DOHH2 (cell line): ENCODE data around the gene SLC38A1.

Source experiments
- H3F3A ChIP-seq: fragments of 200-600 bp; sonication (generic), shearing (Covaris generic); 2 replicates; pipeline ENCODE4 v1.6.0; 2016; ENCODE audit warnings: antibody characterized with exemption, mild to moderate bottlenecking; ENCODE audit not compliant: control insufficient read depth, insufficient read depth
- H3K27ac ChIP-seq: fragments of 200-600 bp; sonication (generic); 2 replicates; pipeline ENCODE4 v1.5.1; 2014; ENCODE audit warnings: low read depth, mild to moderate bottlenecking, low read length, moderate library complexity
- H3K27me3 ChIP-seq: fragments of 200-600 bp; sonication (generic); 2 replicates; pipeline ENCODE4 v1.6.1; 2014; ENCODE audit warnings: mild to moderate bottlenecking, low read length, mixed read lengths; ENCODE audit not compliant: control insufficient read depth
- H3K36me3 ChIP-seq: fragments of 200-600 bp; sonication (generic); 2 replicates; pipeline ENCODE4 v1.6.1; 2014; ENCODE audit warnings: mild to moderate bottlenecking, low read length, moderate library complexity, mixed read lengths; ENCODE audit not compliant: control insufficient read depth
- H3K4me1 ChIP-seq: fragments of 200-600 bp; sonication (generic); 2 replicates; pipeline ENCODE4 v1.6.1; 2014; ENCODE audit warnings: mild to moderate bottlenecking, low read length, mixed read lengths; ENCODE audit not compliant: control insufficient read depth
- H3K4me2 ChIP-seq: fragments of 200-600 bp; sonication (generic); 2 replicates; pipeline ENCODE4 v1.6.0; 2014; ENCODE audit warnings: mild to moderate bottlenecking, low read length, moderate library complexity
- H3K4me3 ChIP-seq: fragments of 200-600 bp; sonication (generic); 2 replicates; pipeline ENCODE4 v1.5.1; 2014; ENCODE audit warnings: mild to moderate bottlenecking, low read length, mixed read lengths
- H3K79me2 ChIP-seq: fragments of 200-600 bp; sonication (generic); 2 replicates; pipeline ENCODE4 v1.6.1; 2014; ENCODE audit warnings: mild to moderate bottlenecking, low read length, mixed read lengths; ENCODE audit not compliant: control insufficient read depth
- H3K9me2 ChIP-seq: fragments of 200-600 bp; sonication (generic); replicated peaks from 2 replicates; pipeline ENCODE4 v1.6.1; 2014; ENCODE audit warnings: mild to moderate bottlenecking, low read length, mixed read lengths; ENCODE audit not compliant: control insufficient read depth
- H3K9me3 ChIP-seq: fragments of 200-600 bp; sonication (generic); 2 replicates; pipeline ENCODE4 v1.6.1; 2014; ENCODE audit warnings: antibody characterized with exemption, low read length, mixed read lengths; ENCODE audit not compliant: control insufficient read depth, insufficient read depth
- H4K20me1 ChIP-seq: fragments of 200-600 bp; sonication (generic); 2 replicates; pipeline ENCODE4 v1.6.0; 2014; ENCODE audit warnings: low read depth, mild to moderate bottlenecking, antibody characterized with exemption, low read length, moderate library complexity; ENCODE audit not compliant: control insufficient read depth, insufficient read depth
- EZH2phosphoT487 ChIP-seq: fragments of 200-600 bp; sonication (generic); IDR thresholded peaks from 2 replicates; pipeline ENCODE4 v1.6.1; 2017; ENCODE audit warnings: borderline replicate concordance, mild to moderate bottlenecking, antibody characterized with exemption, low read length, moderate library complexity, mixed read lengths
- TF ChIP-seq, protein P1 (sequence below): fragments of 200-600 bp; sonication (generic); IDR thresholded peaks from one replicate; pipeline ENCODE4 v1.5.1; 2014; ENCODE audit warnings: antibody characterized with exemption, mild to moderate bottlenecking, low read depth, low read length; ENCODE audit not compliant: poor library complexity, severe bottlenecking

Gene SLC38A1

DNA sequence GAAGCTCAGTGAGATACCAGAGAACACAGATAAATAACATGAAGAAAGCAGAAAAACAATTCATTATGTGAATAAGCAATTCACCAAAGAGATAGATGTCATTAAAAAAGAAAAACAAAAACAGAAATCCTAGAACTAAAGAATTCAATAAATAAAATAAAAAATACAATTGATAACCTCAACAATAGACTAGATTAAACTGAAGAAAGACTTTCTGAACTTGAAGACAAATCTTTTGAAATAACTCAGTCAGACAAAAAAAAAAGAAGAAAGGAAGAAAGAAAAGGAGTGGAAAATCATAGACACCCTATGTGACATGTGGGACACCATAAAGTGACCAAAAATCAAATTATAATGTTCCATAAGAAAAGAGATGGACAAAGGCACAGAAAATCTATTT, 14.0 kb upstream of the SLC38A1 start:
- Histone ChIP-seq H3K4me1 (no peaks in the 10 kb centered on the region), H3K27me3 (no peaks in the 10 kb centered on the region), H3K79me2 (no peaks in the 10 kb centered on the region), H3K4me2 (no peak overlapping the region), H3F3A (peaks cover 6% of the 10 kb centered on the region), H3K36me3 (no peaks in the 10 kb centered on the region), H3K4me3 (no peak overlapping the region), H3K9me3 (peaks cover 20% of the 10 kb centered on the region; the same call in 1 of the 2 replicates), H4K20me1 (no peaks in the 10 kb centered on the region), H3K27ac (no peak overlapping the region), H3K9me2 (no peaks in the 10 kb centered on the region)
- TF ChIP-seq, protein P1, sequence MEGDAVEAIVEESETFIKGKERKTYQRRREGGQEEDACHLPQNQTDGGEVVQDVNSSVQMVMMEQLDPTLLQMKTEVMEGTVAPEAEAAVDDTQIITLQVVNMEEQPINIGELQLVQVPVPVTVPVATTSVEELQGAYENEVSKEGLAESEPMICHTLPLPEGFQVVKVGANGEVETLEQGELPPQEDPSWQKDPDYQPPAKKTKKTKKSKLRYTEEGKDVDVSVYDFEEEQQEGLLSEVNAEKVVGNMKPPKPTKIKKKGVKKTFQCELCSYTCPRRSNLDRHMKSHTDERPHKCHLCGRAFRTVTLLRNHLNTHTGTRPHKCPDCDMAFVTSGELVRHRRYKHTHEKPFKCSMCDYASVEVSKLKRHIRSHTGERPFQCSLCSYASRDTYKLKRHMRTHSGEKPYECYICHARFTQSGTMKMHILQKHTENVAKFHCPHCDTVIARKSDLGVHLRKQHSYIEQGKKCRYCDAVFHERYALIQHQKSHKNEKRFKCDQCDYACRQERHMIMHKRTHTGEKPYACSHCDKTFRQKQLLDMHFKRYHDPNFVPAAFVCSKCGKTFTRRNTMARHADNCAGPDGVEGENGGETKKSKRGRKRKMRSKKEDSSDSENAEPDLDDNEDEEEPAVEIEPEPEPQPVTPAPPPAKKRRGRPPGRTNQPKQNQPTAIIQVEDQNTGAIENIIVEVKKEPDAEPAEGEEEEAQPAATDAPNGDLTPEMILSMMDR, result no peak
- no peak for TF ChIP-seq EZH2phosphoT487

DNA sequence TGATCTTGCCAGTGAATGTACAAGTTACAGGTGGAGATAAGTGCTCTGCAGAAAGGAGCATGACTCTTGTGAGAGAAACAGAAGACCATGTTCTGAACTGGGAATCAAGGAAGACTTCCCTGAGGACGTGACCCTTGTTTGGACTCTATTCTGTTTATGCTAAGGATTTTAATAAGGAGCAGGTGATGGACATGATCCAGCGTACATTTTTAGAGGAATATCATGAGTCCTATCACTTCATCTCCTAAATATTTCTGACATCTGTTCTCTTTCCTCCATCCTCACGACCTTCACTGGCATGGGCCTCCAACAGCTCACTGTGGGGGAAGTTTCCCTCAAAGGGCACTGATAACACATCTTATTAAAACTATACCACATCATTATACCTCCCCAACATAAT, 7.9 kb upstream of the SLC38A1 start:
- Histone ChIP-seq H3F3A (peaks cover 6% of the 10 kb centered on the region), H3K79me2 (peaks cover 7% of the 10 kb centered on the region), H3K4me3 (no peak overlapping the region), H4K20me1 (no peaks in the 10 kb centered on the region), H3K36me3 (peaks cover 6% of the 10 kb centered on the region; the same call in 1 of the 2 replicates), H3K4me2 (no peak overlapping the region), H3K27me3 (no peaks in the 10 kb centered on the region), H3K9me3 (no peaks in the 10 kb centered on the region), H3K4me1 (no peaks in the 10 kb centered on the region), H3K9me2 (no peaks in the 10 kb centered on the region), H3K27ac (no peak overlapping the region)
- no peak for TF ChIP-seq EZH2phosphoT487
- TF ChIP-seq, protein P1, result no peak

DNA sequence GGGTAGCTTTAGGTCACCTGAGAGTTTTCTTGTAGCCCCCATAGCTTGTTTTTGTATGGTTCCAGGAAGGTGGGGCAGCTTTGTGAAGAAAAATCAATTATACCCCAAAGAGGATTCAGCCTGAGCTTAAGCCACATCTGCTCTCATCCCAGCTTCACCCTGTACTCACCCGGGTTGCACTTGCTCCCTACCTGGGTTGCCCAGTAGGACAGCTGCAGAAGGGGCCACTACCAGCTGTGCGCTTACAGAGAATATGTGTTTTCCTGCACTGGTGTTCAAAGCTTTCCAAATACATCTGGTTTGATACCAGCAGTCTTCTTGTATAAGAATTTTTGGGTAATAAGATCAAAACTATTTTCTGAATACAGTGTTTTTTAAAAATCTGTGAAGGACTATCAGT, 3.0 kb upstream of the SLC38A1 start:
- no peaks in the 10 kb centered on the region for H3K9me3 ChIP-seq
- H3K9me2 ChIP-seq, result no peaks in the 10 kb centered on the region
- H3K27ac ChIP-seq, result no peak overlapping the region
- H4K20me1 ChIP-seq, result no peaks in the 10 kb centered on the region
- H3F3A ChIP-seq, result peaks cover 9% of the 10 kb centered on the region; the same call in 1 of the 2 replicates
- no peak for TF ChIP-seq EZH2phosphoT487
- TF ChIP-seq, protein P1, result no peak
- H3K4me3 ChIP-seq, result no peak overlapping the region
- peaks cover 56% of the 10 kb centered on the region for H3K79me2 ChIP-seq
- peaks cover 22% of the 10 kb centered on the region for H3K4me1 ChIP-seq
- H3K4me2 ChIP-seq, result no peak overlapping the region
- peaks cover 32% of the 10 kb centered on the region for H3K36me3 ChIP-seq
- no peaks in the 10 kb centered on the region for H3K27me3 ChIP-seq
